GM12872 (cell line): ENCODE data around the gene CTU2.

ENCODE experiments used
- CTCF ChIP-seq: IDR thresholded peaks from 3 replicates; pipeline ENCODE4 v1.5.1; 2011; ENCODE audit warnings: low read depth, mild to moderate bottlenecking, low read length, moderate library complexity; ENCODE audit not compliant: insufficient read depth

The CTU2 gene

GRCh38 chr16:88754912-88755744 lies 48.8 kb downstream of the CTU2 start:
- TF ChIP-seq CTCF: no peak

DNA sequence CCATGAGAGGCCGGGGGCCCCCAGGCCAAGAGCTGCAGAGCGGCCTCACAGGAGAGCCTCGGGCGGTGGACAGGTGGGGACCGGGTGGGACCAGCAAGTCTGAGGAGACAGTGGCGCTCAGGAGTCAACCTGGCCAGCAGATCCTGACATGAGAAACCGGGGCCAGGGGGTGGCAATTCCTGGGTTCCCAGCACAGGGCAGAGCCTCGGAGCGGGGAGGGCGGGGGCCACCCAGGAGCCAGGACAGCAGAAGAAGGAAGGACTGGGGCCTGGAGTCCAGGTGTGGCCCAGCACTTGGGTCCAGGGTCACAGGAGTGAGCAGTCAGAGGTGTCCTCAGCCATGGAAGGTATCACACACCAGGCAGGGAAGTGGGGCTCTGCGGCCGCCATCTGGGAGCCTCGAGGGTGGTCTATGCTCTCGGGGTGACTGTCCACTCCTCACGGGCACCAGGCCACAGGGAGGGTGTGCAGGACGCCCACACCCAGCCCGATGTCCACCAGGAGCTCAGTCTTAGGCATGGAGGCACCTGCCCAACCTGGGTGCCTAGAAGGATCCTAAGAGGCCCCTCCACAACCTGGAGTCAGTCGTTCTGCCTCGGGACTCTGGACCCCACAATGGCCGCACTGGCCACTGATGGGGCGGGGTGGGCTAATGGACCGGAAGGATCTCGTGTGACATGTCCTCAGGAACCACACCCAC lies 49.6 kb downstream of the CTU2 start:
- TF ChIP-seq CTCF: 0 out of 3 replicates have a peak, but pooled peaks have one; percentile 11

- TF ChIP-seq CTCF: no peak
These were observed 52.1 kb downstream of the CTU2 start for GRCh38 chr16:88758227-88758943.

GRCh38 chr16:88758944-88759244 lies 52.6 kb downstream of the CTU2 start:
- no peak for TF ChIP-seq CTCF

DNA sequence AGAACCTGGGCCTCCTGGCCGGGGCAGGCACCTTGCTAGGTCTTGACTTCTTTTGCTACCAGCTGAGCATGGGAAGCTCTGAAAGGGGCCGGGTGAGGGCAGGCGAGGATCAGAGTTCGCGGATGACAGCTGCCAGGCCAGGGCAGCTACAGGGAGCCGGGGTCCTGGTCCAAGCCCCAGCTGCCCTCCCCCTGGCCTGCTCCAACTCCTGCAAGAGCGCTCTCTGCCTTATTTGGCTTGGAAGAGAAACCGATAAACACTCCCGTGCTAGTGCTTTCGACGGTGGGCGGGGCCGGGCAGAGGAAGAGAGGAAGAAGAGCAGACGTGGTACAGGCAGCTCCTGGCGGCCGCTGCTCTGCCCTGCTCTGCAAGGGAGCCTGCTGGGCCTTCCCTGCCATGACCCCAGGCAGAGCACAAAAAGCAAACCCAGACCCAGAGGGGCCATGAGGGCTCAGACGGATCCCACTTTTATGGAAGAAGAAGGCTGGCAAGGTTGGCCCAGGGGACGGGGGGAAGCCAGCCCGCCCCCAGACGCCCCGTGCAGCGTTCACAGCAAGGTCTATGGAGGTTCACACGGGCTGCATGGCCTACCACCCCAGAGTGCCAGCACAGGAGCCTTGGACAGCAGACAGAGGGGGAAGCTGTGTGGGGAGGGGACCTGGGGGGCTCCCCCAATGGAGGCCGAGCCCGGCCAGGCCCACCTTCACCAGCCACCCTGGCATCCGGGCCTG lies 53.1 kb downstream of the CTU2 start:
- no peak for TF ChIP-seq CTCF

GRCh38 chr16:88759976-88760350 lies 53.7 kb downstream of the CTU2 start:
- no peak for TF ChIP-seq CTCF
